A172 (cell line): ENCODE data around the gene CACNB2. TPM values are rescaled to one million over a fixed set of nuclear protein-coding genes. Genes with fewer than 3 reads are reported as not detected.

ENCODE experiments used
- DNase-seq: peaks from one replicate; pipeline ENCODE4 v3.0.0-alpha.2; 2015; ENCODE audit warnings: low spot score
- total RNA-seq: library from RNA; depleted of rRNA; stranded (reverse); fragments of >200 nt; shearing (Covaris generic); gene quantifications from 2 replicates; pipeline ENCODE4 v1.2.3, GENCODE V29; 2014

CACNB2 gene
- total RNA-seq, 1 experiment from 2014 or later = not detected

GRCh38 chr10:18508587-18508986, 368.4 kb downstream of the CACNB2 start:
- DNase-seq = no peak

- no peak for DNase-seq
Observed at GRCh38 chr10:18514537-18514936, 374.3 kb downstream of the CACNB2 start.

DNA sequence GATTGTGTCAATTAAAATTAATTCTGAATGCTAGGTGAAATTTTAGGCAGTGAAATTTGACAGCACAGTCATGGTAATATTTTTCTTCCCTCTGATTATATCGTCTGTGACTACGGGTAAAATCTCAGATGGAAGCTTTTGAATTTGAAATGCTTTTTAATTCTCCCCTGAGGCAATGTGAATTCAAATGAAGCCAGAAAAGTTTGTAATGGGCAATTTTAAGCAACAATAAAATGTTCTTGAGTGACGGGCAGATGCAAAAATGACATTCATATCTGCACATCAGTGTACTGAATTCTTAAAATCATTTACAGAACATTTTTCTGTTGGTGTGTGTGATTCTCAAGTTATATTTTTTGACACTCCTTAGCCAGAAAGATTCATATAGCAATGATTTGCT, 376.6 kb downstream of the CACNB2 start:
- DNase-seq = no peak

GRCh38 chr10:18523025-18523424, 382.8 kb downstream of the CACNB2 start:
- no peak for DNase-seq

GRCh38 chr10:18523858-18524257, 383.6 kb downstream of the CACNB2 start:
- DNase-seq = no peak

DNA sequence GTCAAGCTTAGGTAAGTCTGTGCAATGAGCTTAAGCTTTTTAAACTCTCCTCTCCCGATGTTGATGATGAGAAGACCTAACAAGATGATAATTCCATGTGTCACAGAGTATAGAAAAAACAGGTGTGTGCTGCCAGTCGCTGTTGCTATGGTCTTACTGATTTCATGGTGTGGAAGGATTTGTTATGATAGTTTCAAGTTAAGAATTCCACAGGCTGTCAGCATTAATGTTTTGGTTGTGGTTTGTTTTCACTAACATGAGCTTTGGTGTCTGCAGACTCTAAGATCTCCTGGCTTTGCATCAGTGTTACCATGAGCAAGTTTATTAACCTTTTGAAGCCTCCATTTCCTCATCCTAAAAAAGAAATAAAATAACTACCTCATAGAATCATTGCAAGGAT, 387.5 kb downstream of the CACNB2 start:
- no peak for DNase-seq

GRCh38 chr10:18528292-18528691, 388.1 kb downstream of the CACNB2 start:
- no peak for DNase-seq

- DNase-seq = no peak
Observed at GRCh38 chr10:18532881-18533535, 392.8 kb downstream of the CACNB2 start.

DNA sequence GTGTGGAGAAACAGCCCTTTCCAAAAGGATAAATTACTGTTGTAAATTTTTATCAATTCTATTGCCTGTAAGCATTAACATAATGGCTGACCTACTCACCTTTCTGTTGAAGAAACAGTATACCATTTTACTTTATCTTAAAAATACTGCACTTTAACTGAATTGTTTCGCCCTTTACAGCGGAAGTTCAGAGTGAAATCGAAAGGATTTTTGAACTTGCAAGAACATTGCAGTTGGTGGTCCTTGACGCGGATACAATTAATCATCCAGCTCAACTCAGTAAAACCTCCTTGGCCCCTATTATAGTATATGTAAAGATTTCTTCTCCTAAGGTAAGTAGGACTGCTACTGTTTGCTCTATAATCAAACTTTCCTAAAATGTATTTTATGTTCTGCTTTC, 393.7 kb downstream of the CACNB2 start:
- DNase-seq = no peak

DNA sequence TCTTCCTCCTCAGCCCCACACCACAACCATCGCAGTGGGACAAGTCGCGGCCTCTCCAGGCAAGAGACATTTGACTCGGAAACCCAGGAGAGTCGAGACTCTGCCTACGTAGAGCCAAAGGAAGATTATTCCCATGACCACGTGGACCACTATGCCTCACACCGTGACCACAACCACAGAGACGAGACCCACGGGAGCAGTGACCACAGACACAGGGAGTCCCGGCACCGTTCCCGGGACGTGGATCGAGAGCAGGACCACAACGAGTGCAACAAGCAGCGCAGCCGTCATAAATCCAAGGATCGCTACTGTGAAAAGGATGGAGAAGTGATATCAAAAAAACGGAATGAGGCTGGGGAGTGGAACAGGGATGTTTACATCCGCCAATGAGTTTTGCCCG, 399.1 kb downstream of the CACNB2 start:
- DNase-seq = no peak

DNA sequence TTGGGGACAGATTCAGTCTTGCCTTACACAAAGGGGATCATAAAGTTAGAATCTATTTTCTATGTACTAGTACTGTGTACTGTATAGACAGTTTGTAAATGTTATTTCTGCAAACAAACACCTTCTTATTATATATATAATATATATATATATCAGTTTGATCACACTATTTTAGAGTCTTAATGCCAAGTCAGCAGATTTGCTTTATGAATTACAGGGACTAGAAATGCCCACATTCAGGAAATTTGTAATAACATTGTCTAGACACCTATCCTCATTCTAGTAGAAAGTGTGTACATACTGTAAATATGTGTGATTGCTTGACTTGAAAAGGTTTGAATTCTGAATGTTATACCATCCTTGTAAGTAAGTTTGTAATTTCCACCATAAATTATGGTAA, 400.0 kb downstream of the CACNB2 start:
- DNase-seq = no peak

- no peak for DNase-seq
Observed at GRCh38 chr10:18542832-18543231, 402.6 kb downstream of the CACNB2 start.

DNA sequence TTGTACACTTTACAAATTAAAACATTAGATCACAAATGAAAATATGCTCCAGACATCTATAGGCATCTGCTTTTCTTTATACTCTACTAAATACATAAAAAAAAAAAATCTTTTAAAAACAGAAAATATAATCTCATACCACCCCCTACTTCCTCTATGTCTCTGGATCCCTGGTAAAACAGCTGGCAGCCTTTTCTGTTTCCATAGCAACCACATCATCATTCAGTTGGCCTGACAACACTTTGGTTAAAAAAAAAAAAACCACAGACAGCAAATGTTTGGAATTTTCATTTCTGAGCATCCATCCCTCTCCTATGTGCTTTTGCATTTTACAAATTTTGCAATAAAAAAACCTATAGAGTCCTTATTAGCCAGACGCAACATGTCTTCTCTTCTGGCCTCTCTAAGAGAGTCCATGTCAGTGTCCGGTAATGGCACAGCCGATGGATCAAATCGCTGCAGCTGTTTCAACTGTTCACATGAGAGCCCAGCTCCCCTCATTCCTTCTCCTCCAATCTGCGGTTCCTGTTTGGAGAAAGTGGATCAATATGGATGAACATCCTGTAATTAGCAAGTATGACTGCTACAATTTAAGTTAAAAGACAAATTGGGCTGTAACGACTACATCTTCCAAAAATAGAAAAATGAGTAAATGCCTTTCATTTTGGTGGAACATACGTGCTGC, 405.5 kb downstream of the CACNB2 start:
- DNase-seq = no peak

DNA sequence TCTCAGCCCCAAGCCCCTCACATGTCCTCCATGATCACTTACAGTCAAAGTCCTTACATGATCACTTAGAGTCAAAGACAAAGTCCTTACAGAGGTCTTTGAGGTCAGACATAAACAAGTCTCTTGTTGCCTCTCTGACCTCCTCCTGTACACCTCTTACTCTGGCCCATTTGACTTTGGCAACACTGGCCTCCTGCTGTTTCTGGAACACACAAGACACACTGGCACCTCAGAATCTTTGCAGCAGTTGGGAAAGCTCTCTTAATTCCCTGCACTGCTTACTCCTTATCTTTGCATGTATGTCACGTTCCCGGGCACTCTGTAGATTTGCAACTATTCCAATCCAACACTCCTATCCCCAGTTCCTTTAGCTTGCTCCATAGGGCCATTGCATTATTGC, 408.9 kb downstream of the CACNB2 start:
- no peak for DNase-seq

DNA sequence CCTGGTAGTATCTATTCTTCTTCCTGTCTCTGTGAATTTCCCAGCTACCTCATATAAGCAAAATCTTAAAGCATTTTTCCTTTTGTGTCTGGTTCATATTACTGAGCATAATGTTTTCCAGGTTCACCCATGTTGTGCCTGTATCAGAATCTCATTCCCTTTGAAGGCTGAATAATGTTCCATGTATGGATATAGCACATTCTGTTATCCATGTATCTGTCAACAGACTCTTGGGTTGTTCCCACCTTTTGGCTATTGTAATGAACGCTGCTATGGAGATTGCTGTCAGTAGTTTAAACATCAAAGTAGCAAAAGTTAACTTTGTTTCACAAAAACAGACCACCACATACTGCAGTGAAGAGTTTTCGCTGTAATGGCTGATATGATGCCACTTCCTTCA, 411.2 kb downstream of the CACNB2 start:
- DNase-seq = no peak

DNA sequence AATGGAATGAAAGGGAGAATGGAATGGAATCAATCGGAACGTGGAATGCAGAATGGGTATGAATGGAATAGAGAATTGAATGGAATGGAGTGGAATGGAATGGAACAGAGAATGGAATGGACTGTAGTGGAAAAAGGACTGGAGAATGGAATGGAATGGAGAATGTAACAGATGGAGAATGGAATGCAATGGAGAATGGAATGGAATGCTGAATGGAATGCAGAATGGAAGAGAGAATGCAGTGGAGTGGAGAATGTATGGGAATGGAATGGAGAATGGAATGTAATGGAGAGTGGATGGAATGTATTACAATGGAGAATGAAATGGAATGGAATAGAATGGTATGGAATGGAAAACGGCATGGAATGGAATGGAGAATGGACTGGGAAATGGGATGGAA, 414.3 kb downstream of the CACNB2 start:
- no peak for DNase-seq

DNA sequence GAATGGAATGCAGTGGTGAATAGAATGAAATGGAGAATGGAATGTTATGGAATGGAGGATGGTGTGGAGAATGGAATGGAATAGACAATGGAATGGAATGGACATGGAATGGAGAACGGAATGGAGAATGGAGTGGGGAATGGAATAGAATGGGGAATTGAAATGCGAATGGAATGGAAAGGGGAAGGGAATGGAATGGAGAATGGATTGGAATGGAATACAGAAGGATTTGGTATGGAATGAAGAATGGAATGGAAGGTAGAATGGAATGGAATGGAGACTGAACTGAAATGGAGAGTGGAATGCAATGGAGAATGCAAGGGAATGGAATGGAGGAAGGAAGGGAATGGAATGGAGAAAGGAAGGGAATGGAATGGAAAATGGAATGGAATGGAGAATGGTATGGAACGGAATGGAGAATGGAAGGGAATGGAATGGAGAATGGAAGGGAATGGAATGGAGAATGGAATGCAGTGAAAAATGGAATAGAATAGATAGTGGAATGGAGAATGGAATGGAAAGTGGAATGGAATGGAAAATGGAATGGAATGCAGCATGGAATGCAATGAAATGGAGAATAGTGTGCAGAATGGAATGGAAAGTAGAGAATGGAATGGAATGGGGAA, 416.4 kb downstream of the CACNB2 start:
- DNase-seq = no peak

DNA sequence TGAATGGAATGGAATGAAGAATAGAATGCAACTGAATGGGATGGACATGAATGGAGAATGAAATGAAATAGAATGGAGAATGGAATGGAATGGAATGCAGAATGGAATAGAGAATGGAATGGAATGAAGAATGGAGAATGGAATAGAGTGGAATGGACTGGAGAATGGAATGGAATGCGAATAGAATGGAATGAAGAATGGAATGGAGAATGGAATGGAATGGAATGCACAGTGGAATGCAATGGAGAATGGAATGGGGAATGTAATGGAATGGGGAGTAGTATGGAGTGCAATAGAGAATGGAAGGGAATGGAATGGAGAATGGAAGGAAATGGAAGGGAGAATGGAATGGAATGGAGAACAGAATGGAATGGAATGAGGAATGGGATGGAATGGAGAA, 417.7 kb downstream of the CACNB2 start:
- DNase-seq = no peak

GRCh38 chr10:18561861-18562551, 421.8 kb downstream of the CACNB2 start:
- DNase-seq = no peak

- no peak for DNase-seq
Observed at GRCh38 chr10:18563003-18563726, 422.9 kb downstream of the CACNB2 start.

DNA sequence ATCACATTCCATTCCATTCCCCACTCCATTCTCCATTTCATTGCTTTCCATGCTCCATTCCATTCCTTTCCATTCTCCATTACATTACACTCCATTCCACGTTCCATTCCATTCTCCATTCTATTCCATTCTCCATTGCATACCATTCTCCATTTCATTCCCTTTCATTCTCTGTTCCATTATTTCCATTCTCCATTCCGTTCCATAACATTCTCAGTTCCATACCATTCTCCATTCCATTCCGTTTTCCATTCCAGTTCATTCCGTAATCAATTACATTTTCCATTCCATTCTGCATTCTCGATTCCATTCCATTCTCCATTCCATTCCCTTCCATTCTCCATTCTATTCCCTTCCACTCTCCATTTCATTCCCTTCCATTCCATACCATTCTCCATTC, 424.8 kb downstream of the CACNB2 start:
- no peak for DNase-seq

DNA sequence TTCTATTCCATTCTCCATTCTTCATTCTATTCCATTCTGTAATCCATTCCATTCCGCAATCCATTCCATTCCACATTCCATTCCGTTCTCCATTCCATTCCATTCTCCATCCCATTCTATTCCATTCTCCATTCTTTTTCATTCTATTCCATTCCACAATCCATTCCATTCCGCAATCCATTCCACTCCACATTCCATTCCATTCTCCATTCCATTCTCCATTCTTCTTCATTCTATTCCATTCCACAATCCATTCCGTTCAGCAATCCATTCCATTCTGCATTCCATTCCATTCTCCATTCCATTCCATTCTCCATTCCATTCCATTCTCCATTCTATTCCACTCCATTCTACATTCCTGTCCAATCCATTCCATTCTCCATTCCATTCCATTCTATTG, 426.0 kb downstream of the CACNB2 start:
- no peak for DNase-seq
